ENCODE measurements around the gene PPEF2. TPM values are rescaled to one million over a fixed set of nuclear protein-coding genes. Genes with fewer than 3 reads are reported as not detected.
"Not testable (repeated sequence)": the region's sequence is repeated elsewhere in the genome, so short reads cannot be mapped to it uniquely, and the experiment has no call there.

PPEF2 gene
- total RNA-seq, 2 experiments from 2014 or later, result 0.15 TPM; not detected in 1

GRCh38 chr4:75886104-75886503 lies 16.1 kb downstream of the PPEF2 start:
- Mint-ChIP-seq H3K4me1 (peaks cover 6% of the 10 kb centered on the region), H3K9me3 (no peaks in the 10 kb centered on the region), H3K27me3 (peaks cover 9% of the 10 kb centered on the region), H3K4me3 (no peak overlapping the region), H3K27ac (no peak overlapping the region), H3K36me3 (ENCODE audit: low read depth) (no peaks in the 10 kb centered on the region)
- ChIA-PET CTCF (interaction anchor here (0.8 to 1.6 kb wide), 2 partner anchors 9 to 10 kb away, joined by 3 to 7 read pairs; no protein-coding TSS in a partner anchor), POLR2A (no interaction called here)
- DNase-seq, result no peak

GRCh38 chr4:75881476-75881875 lies 20.8 kb downstream of the PPEF2 start:
- Mint-ChIP-seq H3K27me3 (peaks cover 14% of the 10 kb centered on the region), H3K4me3 (no peak overlapping the region), H3K36me3 (ENCODE audit: low read depth) (no peaks in the 10 kb centered on the region), H3K9me3 (no peaks in the 10 kb centered on the region), H3K27ac (no peak overlapping the region), H3K4me1 (peaks cover 6% of the 10 kb centered on the region)
- ChIA-PET POLR2A (no interaction called here), CTCF (interaction anchor here (1.0 to 1.5 kb wide), 3 partner anchors 13 to 34 kb away, joined by 3 to 5 read pairs (median 4); no protein-coding TSS in a partner anchor)
- no peak for DNase-seq

GRCh38 chr4:75880278-75880677 lies 22.0 kb downstream of the PPEF2 start:
- Mint-ChIP-seq H3K27ac (no peak overlapping the region), H3K27me3 (peaks cover 16% of the 10 kb centered on the region), H3K9me3 (no peaks in the 10 kb centered on the region), H3K4me3 (no peak overlapping the region), H3K4me1 (peaks cover 6% of the 10 kb centered on the region), H3K36me3 (ENCODE audit: low read depth) (no peaks in the 10 kb centered on the region)
- CTCF ChIA-PET, result no interaction called here
- POLR2A ChIA-PET, result no interaction called here
- no peak for DNase-seq

- DNase-seq, result no peak
- POLR2A ChIA-PET, result no interaction called here
- Mint-ChIP-seq H3K36me3 (ENCODE audit: low read depth) (no peaks in the 10 kb centered on the region), H3K4me3 (no peak overlapping the region), H3K9me3 (no peaks in the 10 kb centered on the region), H3K27ac (no peak overlapping the region), H3K4me1 (peaks cover 6% of the 10 kb centered on the region), H3K27me3 (peaks cover 16% of the 10 kb centered on the region)
- CTCF ChIA-PET, result interaction anchor here (2.1 kb wide), 1 partner anchor 18 kb away, joined by 6 read pairs; no protein-coding TSS in a partner anchor
These were observed 24.0 kb downstream of the PPEF2 start for GRCh38 chr4:75878246-75878756.

GRCh38 chr4:75876218-75876617 lies 26.0 kb downstream of the PPEF2 start:
- no peaks in the 10 kb centered on the region for H3K36me3 Mint-ChIP-seq (ENCODE audit: low read depth)
- CTCF ChIA-PET, result no interaction called here
- no peak for DNase-seq
- no peak overlapping the region for H3K4me3 Mint-ChIP-seq
- no peaks in the 10 kb centered on the region for H3K9me3 Mint-ChIP-seq
- POLR2A ChIA-PET, result interaction anchor here (0.6 kb wide), 1 partner anchor 963 kb away, joined by 3 read pairs; no protein-coding TSS in a partner anchor
- no peak overlapping the region for H3K27ac Mint-ChIP-seq
- peaks cover 16% of the 10 kb centered on the region for H3K27me3 Mint-ChIP-seq
- no peaks in the 10 kb centered on the region for H3K4me1 Mint-ChIP-seq

GRCh38 chr4:75869100-75869499 lies 33.2 kb downstream of the PPEF2 start:
- CTCF ChIA-PET, result interaction anchor here (1.0 to 1.8 kb wide), 2 partner anchors 21 to 47 kb away, joined by 3 to 10 read pairs; no protein-coding TSS in a partner anchor
- no peaks in the 10 kb centered on the region for H3K36me3 Mint-ChIP-seq (ENCODE audit: low read depth)

GRCh38 chr4:75867130-75867529 lies 35.1 kb downstream of the PPEF2 start:
- ChIA-PET CTCF (no interaction called here), POLR2A (no interaction called here)
- no peak overlapping the region for H3K4me3 Mint-ChIP-seq
- H3K27me3 Mint-ChIP-seq, result no peaks in the 10 kb centered on the region
- H3K36me3 Mint-ChIP-seq (ENCODE audit: low read depth), result no peaks in the 10 kb centered on the region
- H3K9me3 Mint-ChIP-seq, result no peaks in the 10 kb centered on the region
- no peak for DNase-seq
- no peak overlapping the region for H3K27ac Mint-ChIP-seq
- no peaks in the 10 kb centered on the region for H3K4me1 Mint-ChIP-seq

More at GRCh38 chr4:75869100-75869499, 33.2 kb downstream of the PPEF2 start:
- H3K27ac Mint-ChIP-seq, result no peak overlapping the region
- H3K4me3 Mint-ChIP-seq, result no peak overlapping the region
- no peak for DNase-seq
- POLR2A ChIA-PET, result no interaction called here
- H3K27me3 Mint-ChIP-seq, result no peaks in the 10 kb centered on the region
- no peaks in the 10 kb centered on the region for H3K4me1 Mint-ChIP-seq
- H3K9me3 Mint-ChIP-seq, result no peaks in the 10 kb centered on the region

- no peak overlapping the region for H3K27ac Mint-ChIP-seq
- DNase-seq, result no peak
- H3K36me3 Mint-ChIP-seq (ENCODE audit: low read depth), result no peaks in the 10 kb centered on the region
- peaks cover 6% of the 10 kb centered on the region for H3K27me3 Mint-ChIP-seq
- ChIA-PET POLR2A (no interaction called here), CTCF (interaction anchor here (0.9 kb wide), 1 partner anchor 12 kb away, joined by 3 read pairs; no protein-coding TSS in a partner anchor)
- H3K9me3 Mint-ChIP-seq, result no peaks in the 10 kb centered on the region
- no peak overlapping the region for H3K4me3 Mint-ChIP-seq
- H3K4me1 Mint-ChIP-seq, result no peaks in the 10 kb centered on the region
These were observed 41.6 kb downstream of the PPEF2 start for GRCh38 chr4:75860606-75861005.

GRCh38 chr4:75858721-75859120 lies 43.5 kb downstream of the PPEF2 start:
- Mint-ChIP-seq H3K9me3 (no peaks in the 10 kb centered on the region), H3K4me1 (no peaks in the 10 kb centered on the region), H3K4me3 (no peak overlapping the region), H3K27ac (no peak overlapping the region), H3K36me3 (ENCODE audit: low read depth) (no peaks in the 10 kb centered on the region), H3K27me3 (peaks cover 8% of the 10 kb centered on the region)
- ChIA-PET POLR2A (no interaction called here), CTCF (no interaction called here)
- no peak for DNase-seq

- Mint-ChIP-seq H3K36me3 (ENCODE audit: low read depth) (no peaks in the 10 kb centered on the region), H3K4me1 (peaks cover 14% of the 10 kb centered on the region), H3K27me3 (peaks cover 9% of the 10 kb centered on the region), H3K9me3 (no peaks in the 10 kb centered on the region), H3K27ac (no peak overlapping the region), H3K4me3 (no peak overlapping the region)
- DNase-seq, result no peak
- CTCF ChIA-PET, result interaction anchor here (0.9 kb wide), 1 partner anchor 125 kb away, joined by 3 read pairs; the partner anchor contains the start of gene USO1
- POLR2A ChIA-PET, result no interaction called here
These were observed 52.8 kb downstream of the PPEF2 start for GRCh38 chr4:75849461-75849860.

GRCh38 chr4:75848891-75849290 lies 53.4 kb downstream of the PPEF2 start:
- Mint-ChIP-seq H3K4me1 (peaks cover 17% of the 10 kb centered on the region), H3K9me3 (no peaks in the 10 kb centered on the region), H3K27ac (no peak overlapping the region), H3K4me3 (no peak overlapping the region), H3K27me3 (peaks cover 8% of the 10 kb centered on the region), H3K36me3 (ENCODE audit: low read depth) (no peaks in the 10 kb centered on the region)
- ChIA-PET CTCF (interaction anchor here (0.9 to 2.2 kb wide), 8 partner anchors 12 to 974 kb away, joined by 3 to 17 read pairs (median 6); partner anchors contain the start of gene USO1), POLR2A (no interaction called here)
- DNase-seq, result no peak

- CTCF ChIA-PET, result interaction anchor here (0.5 to 2.2 kb wide), 35 partner anchors 9 to 981 kb away, joined by 3 to 21 read pairs (median 4); partner anchors contain the start of genes ODAPH and USO1
- not testable (repeated sequence) for H3K27me3 Mint-ChIP-seq; H3K9me3 Mint-ChIP-seq; H3K27ac Mint-ChIP-seq; H3K36me3 Mint-ChIP-seq (ENCODE audit: low read depth); H3K4me3 Mint-ChIP-seq
- H3K4me1 Mint-ChIP-seq, result peaks cover 17% of the 10 kb centered on the region
- peak; percentile 28 for DNase-seq
- POLR2A ChIA-PET, result interaction anchor here (0.6 to 0.8 kb wide), 2 partner anchors 92 to 194 kb away, joined by 3 read pairs; no protein-coding TSS in a partner anchor
These were observed 54.0 kb downstream of the PPEF2 start for GRCh38 chr4:75848171-75848760.

GRCh38 chr4:75845992-75846391 lies 56.3 kb downstream of the PPEF2 start:
- H3K27me3 Mint-ChIP-seq, result no peaks in the 10 kb centered on the region
- DNase-seq, result no peak
- POLR2A ChIA-PET, result interaction anchor here (1.0 kb wide), 1 partner anchor 121 kb away, joined by 3 read pairs; the partner anchor contains the start of gene USO1
- H3K9me3 Mint-ChIP-seq, result no peaks in the 10 kb centered on the region
- H3K4me3 Mint-ChIP-seq, result no peak overlapping the region
- peaks cover 17% of the 10 kb centered on the region for H3K4me1 Mint-ChIP-seq
- no peaks in the 10 kb centered on the region for H3K36me3 Mint-ChIP-seq (ENCODE audit: low read depth)
- CTCF ChIA-PET, result interaction anchor here (1.1 kb wide), 1 partner anchor 332 kb away, joined by 3 read pairs; the partner anchor contains the start of genes RCHY1 and THAP6
- no peak overlapping the region for H3K27ac Mint-ChIP-seq
